HG03432 (cell line): ENCODE results near the gene SORBS2.

ENCODE experiments used
- ATAC-seq: cut with Tn5 transposase; IDR thresholded peaks from one replicate; pipeline ENCODE4 v1.9.1; 2021; ENCODE audit warnings: mild to moderate bottlenecking, moderate library complexity; ENCODE audit not compliant: unreplicated experiment

SORBS2 gene

GRCh38 chr4:185775792-185776555, 36.0 kb downstream of the SORBS2 start:
- ATAC-seq, result no peak

DNA sequence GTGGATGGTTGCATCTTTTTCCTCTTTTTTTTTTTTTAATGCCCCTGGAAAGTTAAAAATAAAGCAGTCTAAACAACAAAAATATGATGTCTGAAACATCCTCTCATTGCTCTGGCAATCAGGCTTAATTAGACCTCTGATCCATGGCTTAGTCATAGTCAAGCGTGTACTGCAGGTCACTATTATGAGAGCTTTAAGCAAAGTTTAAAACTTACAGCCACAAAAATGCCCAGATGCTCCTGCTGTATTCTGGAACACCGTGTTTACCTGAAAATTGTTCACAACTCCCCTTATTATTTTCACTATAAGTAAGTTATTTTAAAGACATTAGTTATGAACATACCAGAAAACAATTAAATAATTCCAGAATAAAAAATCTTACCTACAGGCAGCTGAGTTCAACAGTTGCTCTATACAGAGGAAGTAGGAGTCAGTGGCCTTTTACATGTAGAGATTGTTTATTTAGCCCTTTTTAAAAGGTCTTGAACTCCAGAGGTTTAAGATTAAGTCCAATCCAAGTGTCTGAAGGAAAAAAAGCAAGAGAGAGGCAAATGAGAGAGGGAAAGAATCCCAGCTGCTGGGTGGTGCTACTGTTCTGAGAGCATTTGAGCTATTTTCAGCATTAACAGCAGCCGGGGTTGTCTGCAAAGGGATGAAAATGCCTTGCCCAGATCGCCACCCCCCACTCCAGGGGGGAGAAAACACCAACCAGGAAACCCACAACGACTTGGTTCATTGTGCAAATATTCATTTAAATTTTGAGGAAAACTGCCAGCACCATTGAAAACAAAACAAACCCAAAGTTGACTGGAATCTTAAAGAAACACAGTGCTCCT, 36.9 kb downstream of the SORBS2 start:
- ATAC-seq, result no peak

- ATAC-seq, result no peak
Measured at GRCh38 chr4:185774131-185774653, 37.8 kb downstream of the SORBS2 start.

DNA sequence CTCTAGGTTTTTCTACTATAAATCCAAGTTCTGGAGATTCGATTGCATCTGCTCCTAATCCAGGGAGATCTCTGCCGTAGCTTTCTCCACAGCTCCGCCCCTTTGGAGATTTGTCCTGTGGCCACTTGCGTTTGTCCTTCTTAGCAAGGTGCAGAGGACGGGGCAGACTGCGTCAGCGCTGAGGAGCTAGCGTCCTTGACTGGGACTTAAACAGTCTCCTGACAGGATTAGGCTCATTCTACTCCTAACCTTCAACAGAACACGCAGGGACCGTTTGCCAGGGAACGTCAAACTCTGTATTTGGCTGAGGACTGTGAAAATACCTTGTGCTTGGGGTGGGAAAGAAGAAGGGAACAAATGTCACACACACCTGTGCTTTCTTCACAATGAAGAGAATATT, 38.6 kb downstream of the SORBS2 start:
- ATAC-seq, result no peak

- ATAC-seq, result no peak
Measured at GRCh38 chr4:185772391-185773093, 39.5 kb downstream of the SORBS2 start.

- ATAC-seq, result no peak
Measured at GRCh38 chr4:185771711-185772390, 40.1 kb downstream of the SORBS2 start.

GRCh38 chr4:185767528-185767927, 44.5 kb downstream of the SORBS2 start:
- no peak for ATAC-seq

DNA sequence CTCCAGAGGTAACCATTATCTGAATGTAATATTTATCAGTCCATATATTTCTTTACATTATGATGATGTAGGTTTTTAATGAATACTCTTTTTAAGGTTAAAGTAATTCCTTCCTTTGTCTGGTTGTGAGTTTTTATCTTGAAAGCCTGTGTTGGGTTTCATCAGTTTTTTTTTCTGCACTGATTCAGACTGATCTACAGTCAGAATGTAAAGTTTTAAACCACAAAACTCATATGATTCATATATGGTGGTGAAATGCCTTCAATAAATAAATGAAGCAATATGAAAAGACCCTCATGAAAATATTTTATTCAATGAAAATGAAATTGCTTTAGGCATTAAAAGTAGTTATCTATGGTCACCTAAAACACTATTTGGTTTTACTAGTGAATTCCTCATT, 47.1 kb downstream of the SORBS2 start:
- no peak for ATAC-seq

DNA sequence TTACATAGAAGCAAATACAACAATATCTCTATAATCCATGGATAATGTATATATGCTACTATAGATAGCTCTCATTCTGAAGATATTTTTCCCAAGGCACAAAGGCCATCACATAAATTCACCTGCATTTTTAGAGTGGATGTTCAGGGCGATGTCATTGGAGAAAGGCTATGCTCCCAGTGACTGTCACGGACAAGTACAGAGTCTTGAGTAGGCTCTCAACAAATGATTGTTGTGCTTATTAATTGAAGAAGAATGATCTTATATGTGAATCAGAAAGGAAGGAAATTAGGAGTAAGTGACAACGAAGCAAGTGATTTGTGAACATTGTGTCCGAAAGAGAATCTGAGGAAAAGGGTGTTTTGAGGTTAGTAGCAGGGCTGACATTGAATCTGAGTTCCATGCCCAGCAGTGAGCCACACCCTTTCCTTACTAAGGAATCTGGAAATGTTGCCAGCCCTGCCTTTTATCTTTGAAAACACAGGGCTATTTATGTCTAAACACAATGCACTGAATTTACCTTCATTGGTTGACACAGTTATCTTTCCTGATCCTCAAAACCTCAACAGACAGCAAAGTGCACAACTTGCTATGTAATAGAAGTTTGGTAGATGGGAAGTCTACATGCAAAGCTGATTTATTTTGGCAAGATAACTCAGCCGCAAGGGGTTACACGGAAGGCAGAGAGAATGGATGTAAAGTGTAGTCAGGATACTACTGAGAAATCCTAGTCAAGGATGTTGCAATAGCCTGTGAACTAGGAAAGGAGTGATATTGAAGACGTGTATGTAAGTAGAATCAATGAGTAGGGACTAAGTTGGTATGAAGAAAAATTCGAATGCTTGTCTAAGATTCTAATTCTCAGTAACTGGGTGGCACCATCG, 50.4 kb downstream of the SORBS2 start:
- ATAC-seq, result no peak

- no peak for ATAC-seq
Measured at GRCh38 chr4:185758807-185759206, 53.2 kb downstream of the SORBS2 start.

DNA sequence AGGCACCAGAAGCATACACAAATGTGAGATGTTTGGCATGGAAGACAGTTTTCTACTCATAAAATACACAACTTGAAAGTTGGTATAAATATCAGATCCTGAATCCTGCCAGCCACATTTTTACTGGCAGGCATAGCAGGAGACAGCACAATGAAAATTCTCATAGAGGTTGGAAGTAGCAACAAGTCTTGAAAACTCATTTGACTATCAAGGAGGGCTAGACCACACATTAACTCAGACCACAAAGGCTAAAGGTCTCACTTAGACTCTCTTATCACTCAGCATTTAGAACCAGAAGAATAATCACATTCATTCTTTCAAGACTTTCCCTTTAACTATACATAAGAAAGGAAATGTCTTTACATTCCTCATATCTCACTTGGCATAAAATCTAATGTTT, 56.5 kb downstream of the SORBS2 start:
- no peak for ATAC-seq

GRCh38 chr4:185754961-185755360, 57.0 kb downstream of the SORBS2 start:
- ATAC-seq, result no peak

GRCh38 chr4:185752872-185753271, 59.1 kb downstream of the SORBS2 start:
- ATAC-seq, result no peak

- ATAC-seq, result no peak
Measured at GRCh38 chr4:185749858-185750257, 62.1 kb downstream of the SORBS2 start.

- no peak for ATAC-seq
Measured at GRCh38 chr4:185748901-185749390, 63.0 kb downstream of the SORBS2 start.

- no peak for ATAC-seq
Measured at GRCh38 chr4:185745891-185746290, 66.1 kb downstream of the SORBS2 start.

- ATAC-seq, result no peak
Measured at GRCh38 chr4:185744946-185745345, 67.0 kb downstream of the SORBS2 start.

GRCh38 chr4:185744488-185744862, 67.5 kb downstream of the SORBS2 start:
- ATAC-seq, result no peak

- no peak for ATAC-seq
Measured at GRCh38 chr4:185743722-185744487, 68.1 kb downstream of the SORBS2 start.
